Measurements from ENCODE around the gene PRM1.

PRM1 gene

GRCh38 chr16:11251525-11252481 is 29.3 kb downstream of the PRM1 start:
- no peak for DNase-seq

DNA sequence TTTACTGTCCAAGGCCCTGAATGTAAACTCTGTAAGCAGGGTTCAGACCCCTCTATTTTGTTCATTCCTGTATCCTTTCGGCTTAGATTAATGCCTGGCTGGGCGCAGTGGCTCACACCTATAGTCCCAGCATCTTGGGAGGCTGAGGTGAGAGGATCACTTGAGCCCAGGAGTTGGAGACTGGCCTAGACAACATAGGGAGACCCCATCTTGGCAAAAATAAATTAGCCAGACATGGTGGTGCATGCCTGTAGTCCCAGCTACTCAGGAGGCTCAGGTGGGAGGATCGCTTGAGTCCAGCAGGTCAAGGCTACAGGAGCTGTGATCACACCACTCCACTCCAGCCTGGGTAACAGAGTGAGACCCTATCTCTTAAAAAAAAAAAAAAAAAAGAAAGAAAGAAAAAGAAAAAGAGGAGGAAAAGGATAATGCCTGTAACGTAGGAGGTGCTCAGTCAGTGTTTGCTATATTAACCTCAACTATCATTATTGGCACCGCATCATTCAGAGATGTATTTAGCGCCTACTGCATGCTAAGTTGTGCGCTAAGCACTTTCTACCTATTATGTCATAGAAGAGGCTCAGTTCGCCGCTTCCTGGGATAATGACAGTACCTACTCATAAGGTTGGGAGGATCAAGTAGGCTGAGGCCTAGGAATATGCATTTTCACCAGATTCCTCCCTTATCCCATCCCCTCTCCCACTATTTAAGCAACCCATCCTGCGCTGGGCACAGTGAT is 30.2 kb downstream of the PRM1 start:
- no peak for DNase-seq

DNA sequence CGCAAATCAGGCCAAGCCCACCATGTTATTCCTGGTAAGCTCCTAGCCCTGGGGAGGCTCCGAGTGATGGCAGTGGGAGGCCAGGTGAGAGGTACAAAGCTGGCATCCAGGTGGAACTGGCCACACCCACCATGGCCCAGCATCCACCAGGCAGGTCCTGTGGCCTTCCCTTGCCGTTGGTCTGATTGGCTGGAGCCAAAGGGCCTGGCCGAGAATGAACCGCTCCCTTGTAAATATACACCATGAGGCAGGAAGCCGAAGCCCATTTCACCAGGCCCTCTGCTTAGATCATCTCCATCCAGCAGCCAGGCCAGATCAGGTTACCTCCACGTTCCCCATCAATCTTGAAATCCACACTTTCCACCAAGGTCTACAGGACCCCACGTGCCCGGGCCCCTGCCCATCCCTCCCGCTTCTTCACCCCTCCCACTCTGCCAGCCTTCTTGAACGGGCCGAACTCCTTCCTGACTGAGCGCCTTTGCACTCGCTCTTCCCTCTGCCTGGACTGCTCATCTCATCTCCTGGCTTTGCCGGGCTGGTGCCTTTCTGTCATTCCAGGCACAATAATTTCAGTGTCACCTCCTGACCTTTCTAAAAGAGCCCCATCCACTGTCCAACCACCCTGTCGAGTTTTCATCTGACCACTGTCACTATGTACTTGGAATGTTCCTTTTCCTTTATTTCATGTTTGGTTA is 30.9 kb downstream of the PRM1 start:
- DNase-seq: no peak

DNA sequence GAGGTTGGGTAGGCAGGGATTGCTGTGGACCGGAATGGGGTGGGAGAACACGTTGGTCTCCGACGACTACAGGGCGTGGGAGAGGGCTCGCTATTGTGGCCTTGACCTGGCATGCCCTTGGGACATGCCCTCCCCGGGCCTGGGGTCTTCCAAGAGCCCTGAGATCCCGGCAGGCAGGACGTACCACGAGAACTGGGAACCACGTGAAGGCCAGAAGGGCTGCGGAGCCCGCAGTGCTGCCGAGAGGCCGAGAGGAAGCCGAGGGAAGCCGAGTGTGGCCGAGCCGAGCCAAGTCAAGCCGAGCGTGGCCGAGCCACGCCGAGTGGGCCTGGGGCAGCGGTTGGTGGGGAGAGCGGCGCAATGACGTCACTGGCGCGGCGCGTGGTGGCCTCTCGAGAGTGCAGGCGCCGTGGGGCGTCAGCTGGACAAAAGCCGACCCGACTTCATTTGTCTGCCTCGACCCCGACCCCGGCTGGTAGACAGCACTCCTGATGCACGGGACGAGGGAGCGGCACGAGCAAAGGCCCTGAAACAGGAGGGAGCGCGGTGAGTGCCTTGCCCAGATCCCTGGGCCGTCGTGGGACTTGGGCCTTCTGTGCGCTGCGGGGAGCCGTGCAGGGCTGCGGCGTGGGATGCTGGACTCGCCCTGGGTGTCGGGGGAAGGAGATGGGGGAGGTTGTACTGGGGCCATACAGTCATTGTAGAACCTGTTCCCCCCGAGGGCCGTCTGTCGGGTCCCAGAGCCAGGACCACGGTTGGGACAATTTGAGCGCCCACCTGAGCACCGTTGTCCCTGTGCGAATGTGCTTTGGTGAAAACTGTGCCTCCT is 31.7 kb downstream of the PRM1 start:
- no peak for DNase-seq

- no peak for DNase-seq
Measured at GRCh38 chr16:11248133-11248532, 33.0 kb downstream of the PRM1 start.

- DNase-seq: no peak
Measured at GRCh38 chr16:11245988-11246387, 35.1 kb downstream of the PRM1 start.

DNA sequence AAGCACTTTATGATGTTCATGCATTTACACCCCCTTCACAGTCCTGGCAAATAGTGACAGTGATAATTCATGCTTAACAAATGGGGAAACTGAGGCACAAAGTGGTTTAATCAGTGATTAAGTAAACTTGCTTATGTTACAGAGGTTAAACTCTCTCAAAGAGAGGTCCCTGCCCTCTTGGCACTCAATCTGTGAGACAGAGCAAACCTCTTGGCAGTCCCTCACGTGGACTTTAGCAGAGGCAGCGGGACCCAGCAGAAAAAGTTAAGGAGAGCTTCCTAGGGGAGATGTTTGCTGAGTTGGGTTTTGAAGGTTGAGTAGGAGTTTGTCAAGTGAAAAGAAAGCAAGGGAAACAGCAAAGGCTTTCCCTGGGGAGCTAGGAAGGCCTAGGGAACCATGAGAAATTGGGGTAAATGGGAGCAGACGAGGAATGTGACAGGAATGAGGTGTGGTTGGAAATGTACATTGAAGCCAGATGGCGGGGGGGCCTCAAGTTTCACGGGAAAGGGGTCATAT is 35.9 kb downstream of the PRM1 start:
- no peak for DNase-seq

GRCh38 chr16:11242658-11243057 is 38.5 kb downstream of the PRM1 start:
- DNase-seq: no peak

DNA sequence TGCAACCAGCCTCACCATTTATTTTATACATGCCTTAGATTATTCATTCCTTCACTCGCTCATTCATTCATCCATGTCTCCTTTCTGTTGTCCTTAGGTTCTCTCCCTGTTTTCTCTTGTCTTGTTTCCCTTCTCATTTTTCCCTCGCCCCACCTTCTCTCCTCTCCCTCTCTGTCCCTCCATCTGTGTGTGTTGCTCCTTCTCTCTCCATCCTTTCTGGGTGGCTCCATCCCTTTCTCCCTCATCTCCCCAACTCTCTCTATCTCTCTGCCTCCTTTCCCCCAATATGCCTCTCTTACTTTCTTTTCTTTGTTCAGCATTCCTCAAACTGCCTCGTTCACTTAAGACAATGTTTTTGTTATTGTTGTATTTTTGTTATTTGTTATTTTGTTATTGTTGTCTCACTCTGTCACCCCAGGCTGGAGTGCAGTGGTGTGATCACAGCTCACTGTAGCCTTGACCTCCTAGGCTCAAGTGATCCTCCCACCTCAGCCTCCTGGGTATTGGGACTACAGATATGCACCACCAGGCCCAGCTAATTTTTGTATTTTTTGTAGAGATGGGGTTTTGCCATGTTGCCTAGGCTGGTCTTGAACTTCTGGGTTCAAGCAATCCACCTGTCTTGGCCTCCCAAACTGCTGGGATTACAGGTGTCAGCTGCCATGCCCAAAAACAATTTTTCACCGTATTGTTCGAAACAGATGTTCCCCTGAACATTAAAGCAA is 39.5 kb downstream of the PRM1 start:
- no peak for DNase-seq

- DNase-seq: no peak
Measured at GRCh38 chr16:11240636-11241473, 40.3 kb downstream of the PRM1 start.

GRCh38 chr16:11239644-11240632 is 41.2 kb downstream of the PRM1 start:
- no peak for DNase-seq

DNA sequence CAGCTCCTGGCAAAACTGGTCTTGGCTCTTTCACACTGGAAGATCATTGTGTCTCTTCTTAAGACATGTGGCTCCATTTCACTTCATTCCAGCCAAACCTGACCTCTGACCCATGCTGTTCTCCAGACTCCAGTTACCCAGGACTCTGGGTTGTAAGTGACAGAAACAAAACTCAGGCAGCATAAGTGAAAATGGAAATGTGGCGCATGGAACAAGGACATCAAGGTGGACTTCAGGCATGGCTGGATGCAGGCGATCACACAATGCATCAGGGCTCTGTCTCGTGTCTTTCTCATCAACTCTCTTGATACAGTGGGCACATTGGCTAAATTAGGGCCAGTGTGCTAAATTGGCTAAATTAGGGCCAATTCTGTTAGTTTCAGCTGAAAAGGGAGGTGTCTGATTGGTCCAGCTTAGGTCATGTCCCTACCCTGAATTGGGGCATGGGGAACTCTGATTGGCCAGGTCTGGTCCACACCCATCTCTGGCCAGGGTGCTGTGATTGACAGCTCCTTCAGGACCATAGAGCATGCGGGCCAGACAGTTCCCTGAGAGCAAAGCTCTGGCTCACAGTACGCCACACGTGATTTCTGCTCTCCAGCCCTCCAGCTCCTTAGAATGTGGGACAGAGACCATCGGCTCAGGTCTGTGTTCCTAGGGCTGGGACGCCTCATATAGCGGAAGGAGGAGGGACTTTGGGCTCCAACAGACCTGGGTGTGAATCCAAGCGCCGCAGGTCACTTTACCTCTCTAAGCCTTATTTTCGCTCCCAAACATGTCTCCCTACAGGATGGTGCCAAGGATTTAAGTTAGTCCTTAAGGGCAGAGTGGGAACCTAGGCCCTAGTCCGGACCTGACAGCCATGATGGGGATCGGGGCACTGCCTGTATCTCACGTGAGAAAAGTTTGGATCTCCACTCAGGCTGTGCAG is 42.6 kb downstream of the PRM1 start:
- no peak for DNase-seq

DNA sequence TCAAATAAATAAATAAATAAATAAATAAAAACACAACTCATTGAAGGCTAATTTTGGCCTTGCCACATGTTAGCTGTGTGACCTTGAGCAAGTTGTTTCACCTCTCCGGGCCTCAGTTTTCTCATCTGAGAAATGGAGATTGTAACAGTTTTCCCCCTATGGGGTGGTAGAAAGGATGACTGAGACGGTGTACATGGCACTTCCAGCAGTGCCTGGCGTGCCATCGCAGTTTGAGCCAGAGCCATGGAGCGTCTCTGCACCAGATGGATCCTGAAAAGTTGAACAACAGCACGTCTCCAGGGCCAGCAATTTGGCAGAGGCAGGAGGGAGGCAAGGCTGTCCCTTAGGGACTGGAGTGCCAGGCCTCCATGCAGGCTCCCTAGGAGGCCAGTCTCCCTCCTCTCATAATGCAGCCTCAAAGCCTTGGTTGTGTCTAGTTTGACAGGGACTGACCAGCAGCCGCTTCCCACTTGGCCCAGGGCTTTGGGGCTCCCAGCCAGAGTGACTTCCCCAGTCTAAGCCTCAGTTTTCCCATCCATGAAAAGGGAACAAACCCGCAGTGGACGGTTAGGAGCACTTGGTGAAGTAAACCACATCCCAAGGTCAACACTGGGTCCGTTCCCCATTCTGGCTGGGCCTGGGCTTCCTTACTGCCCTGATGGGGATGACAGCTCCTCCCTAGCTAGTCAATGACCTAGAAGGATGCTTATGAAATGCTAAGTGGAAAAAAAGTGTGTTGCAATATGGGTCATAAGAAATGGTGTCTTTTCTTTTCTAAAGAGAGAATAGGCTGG is 44.5 kb downstream of the PRM1 start:
- no peak for DNase-seq

DNA sequence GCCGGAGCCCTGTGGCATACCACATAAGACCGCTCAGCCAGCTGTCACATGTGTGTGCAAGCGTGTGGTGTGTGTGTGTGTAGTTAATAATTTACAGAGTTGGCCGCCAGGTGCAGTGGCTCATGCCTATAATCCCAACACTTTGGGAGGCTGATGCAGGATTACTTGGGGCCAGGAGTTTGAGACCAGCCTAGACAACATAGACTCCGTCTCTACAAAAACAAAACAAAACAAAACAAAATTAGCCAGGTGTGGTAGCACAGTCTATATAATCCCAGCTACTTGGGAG is 45.5 kb downstream of the PRM1 start:
- DNase-seq: no peak

GRCh38 chr16:11234884-11235702 is 46.0 kb downstream of the PRM1 start:
- no peak for DNase-seq

GRCh38 chr16:11233727-11234376 is 47.3 kb downstream of the PRM1 start:
- no peak for DNase-seq
